Dermis microvascular lymphatic vessel endothelial cell (primary cell): Measurements from ENCODE around the gene ZNF792. TPM values are rescaled to one million over a fixed set of nuclear protein-coding genes. Genes with fewer than 3 reads are reported as not detected.
"Not testable (repeated sequence)": the region's sequence is repeated elsewhere in the genome, so short reads cannot be mapped to it uniquely, and the experiment has no call there.

ENCODE experiments used
- DNase-seq, 2 donors: peaks; one replicate each; pipeline versions ENCODE4 v3.0.0 to v3.0.0-alpha.2; 2010; ENCODE audit warnings: low read depth in 2 of 2
- total RNA-seq: library from RNA; depleted of rRNA; stranded (reverse); fragments of >200 nt; gene quantifications from 2 replicates; pipeline ENCODE4 v1.2.1, GENCODE V29; 2014

Gene ZNF792
- total RNA-seq, 1 donor from 2014 or later: 25.9 TPM

- DNase-seq: no peak
These were observed 38.7 kb downstream of the ZNF792 start for GRCh38 chr19:34925278-34925855.

GRCh38 chr19:34920090-34920786, 43.8 kb downstream of the ZNF792 start:
- not testable (repeated sequence) for DNase-seq

GRCh38 chr19:34918190-34918589, 45.8 kb downstream of the ZNF792 start:
- no peak for DNase-seq

- DNase-seq: not testable (repeated sequence)
These were observed 46.9 kb downstream of the ZNF792 start for GRCh38 chr19:34917144-34917543.

GRCh38 chr19:34910770-34911169, 53.3 kb downstream of the ZNF792 start:
- DNase-seq: no peak

Other genes starting within 250 kb of the ZNF792 start
- 12.1 and 19.8 TPM in 2 replicates for gene ZNF181, start 230.0 kb downstream of the ZNF792 start, total RNA-seq
- gene ZNF599, start 191.0 kb downstream of the ZNF792 start, total RNA-seq: 3.7 and 6.4 TPM in 2 replicates
- 4.1 and 5.4 TPM in 2 replicates for gene ZNF30, start 37.3 kb downstream of the ZNF792 start, total RNA-seq
- 21.1 and 42.1 TPM in 2 replicates for gene GRAMD1A, start 36.1 kb upstream of the ZNF792 start, total RNA-seq
- gene SCN1B, start 66.2 kb upstream of the ZNF792 start, total RNA-seq: 5.0 and 5.2 TPM in 2 replicates
- under 0.01 TPM in 1 of 2 replicates, not detected in the other for gene HPN, start 77.5 kb upstream of the ZNF792 start, total RNA-seq
- not detected in 2 replicates for gene FXYD3, start 151.6 kb upstream of the ZNF792 start, total RNA-seq
- not detected in 2 replicates for gene LGI4, start 170.8 kb upstream of the ZNF792 start, total RNA-seq
- not detected in 2 replicates for gene FXYD1, start 174.6 kb upstream of the ZNF792 start, total RNA-seq
- not detected in 2 replicates for gene FXYD7, start 179.0 kb upstream of the ZNF792 start, total RNA-seq
- gene FXYD5, start 190.5 kb upstream of the ZNF792 start, total RNA-seq: 17.1 and 22.4 TPM in 2 replicates